ENCODE results near the gene RIN3.

- TF ChIP-seq CTCF (IDR thresholded peaks at IDR 0.05; ENCODE audit: low read length) (no peak), EZH2phosphoT487 (IDR thresholded peaks at IDR 0.05; ENCODE audit: low read length) (no peak)
Observed at GRCh38 chr14:92521058-92521415, 7.5 kb downstream of the RIN3 start.
